ENCODE results near the gene TRDN.
"Not testable (repeated sequence)": the region's sequence is repeated elsewhere in the genome, so short reads cannot be mapped to it uniquely, and the experiment has no call there.

The TRDN gene

DNA sequence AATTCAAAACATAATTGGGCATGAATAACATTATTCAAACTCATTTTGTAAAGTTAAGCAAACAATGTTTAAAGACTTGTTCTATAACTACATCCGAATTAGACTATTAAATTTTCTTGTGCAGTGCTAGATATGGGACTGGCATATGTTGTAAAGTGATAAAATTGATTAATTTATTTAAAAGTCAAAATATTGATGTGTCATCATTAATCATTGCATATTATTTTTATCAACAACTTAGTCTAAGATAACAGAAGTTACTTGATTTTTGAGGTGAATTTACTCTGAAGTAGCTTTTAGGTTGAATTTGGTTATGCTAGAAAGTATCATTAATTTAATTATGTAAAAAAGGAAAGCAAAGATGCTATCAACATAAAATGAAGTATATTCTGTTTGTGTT is 396.1 kb downstream of the TRDN start:
- DNase-seq, result no peak

DNA sequence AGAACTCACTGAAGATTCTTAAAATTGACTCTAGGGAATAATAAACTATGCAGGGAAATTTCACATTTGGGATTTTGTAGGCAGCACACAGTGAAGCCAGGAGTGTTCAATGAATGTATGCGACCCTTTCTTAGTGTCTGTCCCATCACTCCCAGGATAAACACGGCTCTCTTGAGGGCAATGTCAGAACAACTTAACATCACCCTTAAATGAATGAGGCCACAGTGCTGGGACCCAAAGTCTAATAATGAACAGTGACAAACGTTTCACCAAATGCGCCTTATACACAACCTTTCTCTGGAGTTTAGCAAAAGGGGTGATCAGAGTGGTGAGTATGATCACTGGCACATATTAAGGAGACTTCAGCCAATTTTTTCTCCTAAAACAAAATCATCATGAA is 403.4 kb downstream of the TRDN start:
- DNase-seq, result no peak

DNA sequence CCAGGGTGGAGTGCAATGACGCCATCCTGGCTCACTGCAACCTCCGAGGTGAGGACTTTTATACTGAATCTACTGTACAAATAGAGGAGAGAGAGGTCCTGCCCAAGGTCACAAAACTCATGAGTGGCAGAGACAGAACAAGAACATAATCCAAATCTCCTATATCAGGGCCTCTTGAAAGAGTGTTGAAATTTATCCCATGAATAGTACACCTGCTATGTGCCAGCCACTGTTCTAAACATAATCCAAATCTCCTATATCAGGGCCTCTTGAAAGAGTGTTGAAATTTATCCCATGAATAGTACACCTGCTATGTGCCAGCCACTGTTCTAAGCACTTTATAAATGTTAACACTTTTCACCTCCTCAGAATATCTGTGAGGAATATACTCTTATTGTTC is 409.0 kb downstream of the TRDN start:
- not testable (repeated sequence) for DNase-seq

DNA sequence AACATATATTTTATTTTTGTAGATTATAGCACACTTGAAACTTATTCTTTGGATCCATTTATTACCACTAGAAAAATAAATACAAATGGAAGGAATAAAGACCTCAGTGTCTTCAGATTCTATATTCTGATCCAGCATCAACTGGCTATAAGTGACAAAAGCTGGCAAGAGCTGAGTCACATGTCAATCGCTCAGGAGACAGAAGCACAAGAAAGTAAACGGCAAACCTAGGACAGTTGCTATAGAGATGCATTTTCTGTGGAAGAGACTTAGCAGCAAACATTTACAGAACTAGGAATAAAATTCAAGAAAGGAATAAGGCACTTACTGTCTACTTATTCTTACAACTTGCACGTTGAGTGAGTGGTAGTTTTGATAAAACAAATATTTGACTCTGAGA is 410.4 kb downstream of the TRDN start:
- no peak for DNase-seq

GRCh38 chr6:123224077-123224476 is 412.7 kb downstream of the TRDN start:
- no peak for DNase-seq

- no peak for DNase-seq
Observed at GRCh38 chr6:123223461-123223860, 413.3 kb downstream of the TRDN start.

DNA sequence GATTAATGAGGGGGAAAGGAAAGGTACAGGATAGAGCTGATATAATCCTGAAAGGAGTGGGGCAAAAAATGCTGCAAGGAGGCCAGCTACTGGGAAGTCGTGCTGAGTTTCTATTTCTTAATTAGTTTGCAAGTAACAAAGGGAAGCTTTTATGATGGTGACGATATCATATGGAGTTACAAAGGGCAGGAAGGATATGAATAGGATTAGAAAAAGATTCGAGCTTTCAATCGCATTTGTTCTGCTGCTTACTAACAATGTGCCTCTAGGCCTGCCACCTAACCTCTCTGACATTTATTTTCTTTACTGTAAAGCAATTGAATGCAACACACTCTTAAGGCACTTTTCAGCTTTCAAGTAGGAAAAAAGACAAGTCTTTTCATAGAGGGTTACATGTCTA is 421.5 kb downstream of the TRDN start:
- no peak for DNase-seq

- no peak for DNase-seq
Observed at GRCh38 chr6:123214433-123214832, 422.3 kb downstream of the TRDN start.

DNA sequence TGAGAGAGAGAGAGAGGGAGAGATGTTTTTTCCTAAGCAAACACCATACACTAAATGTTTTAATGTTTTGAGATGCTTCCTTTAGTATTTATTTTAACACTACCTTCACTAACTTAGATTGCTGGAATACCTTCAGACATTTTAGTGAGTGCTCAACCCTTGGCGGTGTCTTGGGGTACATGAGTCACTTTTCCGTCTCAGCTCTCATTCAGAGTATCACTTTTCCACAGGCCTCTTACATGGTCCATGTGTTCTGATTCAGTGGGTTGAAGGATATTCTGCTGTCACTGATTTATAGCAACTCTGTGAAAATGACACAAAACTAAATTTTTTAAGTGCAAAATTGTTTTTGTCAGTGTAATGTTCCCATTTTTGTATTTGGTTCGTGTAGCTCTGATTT is 422.8 kb downstream of the TRDN start:
- no peak for DNase-seq

- no peak for DNase-seq
Observed at GRCh38 chr6:123211777-123212545, 424.8 kb downstream of the TRDN start.

- DNase-seq, result no peak
Observed at GRCh38 chr6:123210645-123211044, 426.1 kb downstream of the TRDN start.

DNA sequence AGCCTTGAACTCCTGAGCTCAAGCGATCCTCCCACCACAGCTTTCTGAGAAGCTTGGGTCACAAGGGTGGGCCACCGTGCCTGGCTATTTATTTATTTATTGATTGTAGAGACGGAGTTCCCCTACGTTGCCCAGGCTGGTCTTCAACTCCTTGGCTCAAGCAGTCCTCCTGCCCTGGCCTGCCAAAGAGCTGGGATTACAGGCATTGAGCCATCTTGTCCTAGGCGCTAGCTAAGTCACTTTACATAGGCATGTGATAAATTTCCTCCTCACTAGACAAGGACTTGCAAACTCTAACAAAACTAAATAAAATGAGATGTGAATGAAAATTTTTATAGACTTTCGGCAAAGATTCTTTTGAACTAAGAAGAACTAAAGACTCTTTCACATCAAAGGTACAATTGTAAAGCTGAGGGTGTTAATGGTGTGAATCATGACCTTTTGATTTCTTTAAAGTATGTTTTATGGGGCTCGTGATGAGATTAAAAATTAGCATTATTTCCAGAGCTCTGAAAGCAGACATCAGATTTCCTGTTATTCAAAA is 428.7 kb downstream of the TRDN start:
- no peak for DNase-seq

- DNase-seq, result no peak
Observed at GRCh38 chr6:123203928-123204327, 432.8 kb downstream of the TRDN start.

GRCh38 chr6:123201869-123202372 is 434.8 kb downstream of the TRDN start:
- DNase-seq, result no peak

- no peak for DNase-seq
Observed at GRCh38 chr6:123193298-123193697, 443.5 kb downstream of the TRDN start.

DNA sequence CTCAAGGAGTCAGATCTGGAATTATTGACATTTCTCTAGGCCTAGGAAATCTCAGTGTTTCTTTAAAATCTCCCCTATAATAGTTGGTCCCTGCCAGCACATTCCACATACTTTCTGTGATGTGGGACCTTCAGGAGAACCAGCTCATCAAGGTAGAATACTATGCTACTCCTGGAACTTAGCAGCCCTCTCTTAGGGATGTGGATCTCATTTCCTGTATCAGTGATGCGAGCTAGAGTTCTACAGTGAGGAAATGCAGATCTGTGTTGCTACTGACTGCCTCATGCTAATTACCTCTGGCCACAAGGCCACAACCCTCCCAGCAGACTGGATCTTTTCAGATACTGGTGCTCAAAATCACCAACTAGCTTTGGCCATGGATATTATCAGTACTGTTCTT is 446.9 kb downstream of the TRDN start:
- DNase-seq, result no peak

GRCh38 chr6:123182998-123183397 is 453.8 kb downstream of the TRDN start:
- no peak for DNase-seq

DNA sequence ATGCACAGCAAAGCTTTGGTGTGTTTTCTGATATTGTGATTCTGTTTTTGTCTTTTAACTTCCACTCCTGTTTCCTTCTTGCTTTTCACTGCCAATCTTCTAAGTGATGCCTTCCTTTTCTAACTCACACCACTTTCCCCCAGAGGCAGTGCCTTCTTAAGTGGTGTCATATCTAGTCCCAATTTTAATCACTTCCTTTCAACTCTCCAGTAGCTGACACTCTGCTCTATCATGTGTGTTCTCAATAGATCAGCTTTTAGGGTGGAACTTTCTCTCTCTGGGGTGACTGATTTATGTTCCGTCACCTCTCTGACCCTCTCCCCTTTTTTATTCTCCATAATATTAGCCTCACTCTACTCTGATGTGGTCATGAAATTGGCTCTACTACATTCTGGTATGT is 460.0 kb downstream of the TRDN start:
- DNase-seq, result no peak

GRCh38 chr6:123171341-123172115 is 465.2 kb downstream of the TRDN start:
- DNase-seq, result no peak

DNA sequence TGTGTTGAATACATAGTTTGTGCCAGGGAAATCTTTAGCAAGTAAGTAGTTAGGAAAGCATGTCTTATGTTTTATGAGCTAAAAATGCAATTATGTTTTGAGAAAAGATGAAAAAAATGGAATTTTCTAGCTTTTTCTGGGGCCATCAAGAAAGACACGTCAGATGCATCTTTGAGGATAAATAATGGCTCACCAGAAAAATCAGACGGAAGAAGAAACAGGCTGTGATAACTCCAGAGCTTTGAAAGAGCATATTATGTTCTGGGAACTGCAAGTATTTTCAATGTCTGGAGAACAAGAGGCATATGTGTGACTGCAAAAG is 467.0 kb downstream of the TRDN start:
- no peak for DNase-seq

GRCh38 chr6:123168892-123169773 is 467.6 kb downstream of the TRDN start:
- DNase-seq, result no peak

DNA sequence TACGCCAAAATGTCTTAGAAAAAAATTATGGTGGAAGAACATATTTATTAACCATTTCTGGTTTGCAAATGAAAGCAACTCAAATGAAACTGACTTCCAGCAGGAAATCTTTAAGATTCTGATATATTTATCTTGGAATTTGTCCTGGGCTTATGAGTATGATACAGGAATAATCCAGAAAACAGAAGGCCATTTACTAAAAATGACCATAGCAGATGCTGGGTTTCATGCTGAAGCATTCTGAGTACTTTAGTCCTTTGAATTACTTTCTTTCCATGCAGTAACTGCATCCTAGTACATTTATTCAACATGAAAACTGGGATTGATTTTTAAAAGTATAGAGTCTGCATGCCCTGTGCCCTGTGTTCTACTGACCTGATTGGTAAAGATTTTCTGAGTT is 468.3 kb downstream of the TRDN start:
- DNase-seq, result no peak
